ENCODE results near the gene WAPL. TPM values are rescaled to one million over a fixed set of nuclear protein-coding genes. Genes with fewer than 3 reads are reported as not detected.

The WAPL gene
- total and polyA plus RNA-seq, 2 of the 13 experiments (the other 11 are each of a cell fraction or from before 2014, with no cell fraction given), result 13.2 to 43.5 TPM

DNA sequence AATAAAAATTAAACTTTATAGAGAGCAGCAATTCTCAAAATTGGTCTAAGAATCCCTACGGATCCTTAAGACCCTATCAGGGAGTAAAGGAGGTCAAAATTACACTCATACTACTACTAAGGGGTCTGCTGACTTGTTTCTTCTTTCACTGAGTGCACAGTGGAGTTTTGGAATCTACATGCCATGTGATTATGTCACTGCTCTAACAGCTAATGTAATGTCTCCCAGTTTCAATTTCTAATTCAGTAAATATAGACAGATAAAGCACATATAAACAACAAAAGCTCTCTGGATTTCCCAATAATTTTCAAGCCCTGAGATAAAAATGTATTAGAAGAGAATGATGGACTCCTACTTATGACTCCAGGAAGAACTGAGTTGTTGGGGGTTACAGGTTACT, 74.6 kb downstream of the WAPL start:
- DNase-seq (ENCODE audit: low spot score), result no peak
- no peak for ATAC-seq
- Histone ChIP-seq H3K4me3 (replicated peaks in 1 of 3; ENCODE audit: insufficient read depth in 1 of 3, low read depth in 2 of 3, low read length in 3 of 3) (no peak overlapping the region), H3K4me1 (ENCODE audit: insufficient read depth, low read length) (peaks cover 57% of the 10 kb centered on the region), H3K9ac (ENCODE audit: insufficient read depth, low read depth, low read length) (no peak overlapping the region), H3K79me2 (ENCODE audit: insufficient read depth, low read length) (no peaks in the 10 kb centered on the region), H3K4me2 (ENCODE audit: low read depth, low read length) (no peak overlapping the region), H3K9me3 (ENCODE audit: low read length) (no peaks in the 10 kb centered on the region), H3K36me3 (replicated peaks in 1 of 2; ENCODE audit: control insufficient read depth in 1 of 2, insufficient read depth in 2 of 2, low read length in 2 of 2) (peaks cover 16 to 63% of the 10 kb centered on the region in 2 experiments), H2AFZ (ENCODE audit: low read length) (no peak overlapping the region), H4K20me1 (ENCODE audit: insufficient read depth, low read length) (no peaks in the 10 kb centered on the region), H3K27ac (ENCODE audit: extremely low read length, insufficient read depth, low read length) (no peak overlapping the region), H3K27me3 (ENCODE audit: control insufficient read depth in 1 of 2, insufficient read depth in 2 of 2, low read length in 2 of 2) (no peaks in the 10 kb centered on the region)
- ChIA-PET POLR2A (no interaction called here), CTCF (ENCODE audit: low intra/inter-chr PET ratio, low total read pairs) (no interaction called here)
- BruUV-seq (replicated peaks), result no TSS peak
- intact Hi-C loops (cut with micrococcal nuclease; ENCODE audit: unreplicated experiment) (no loop called here), in situ Hi-C loops (cut with HindIII; ENCODE audit: extremely low pct_ligation_motif_present, low pct_unique_long_range_greater_than_20kb) (no loop called here)
- WGBS (ENCODE audit: low lambda C conversion rate), result 90% methylated on average over 1 of the region's 1 CpG
- FAIRE-seq, result no peak
- TF ChIP-seq PLRG1 (conservative IDR thresholded peaks at IDR 0.05) (no peak), ZNF10 (CRISPR knock-in tag; IDR thresholded peaks at IDR 0.05; ENCODE audit: borderline replicate concordance, low read depth) (no peak), EZH2 (conservative IDR thresholded peaks at IDR 0.05; ENCODE audit: low read depth, low read length) (no peak), ARNT (IDR thresholded peaks at IDR 0.05) (no peak), ZNF563 (CRISPR knock-in tag; IDR thresholded peaks at IDR 0.05) (no peak), KDM2A (CRISPR knock-in tag; IDR thresholded peaks at IDR 0.05; ENCODE audit: borderline replicate concordance, low read depth) (no peak), ZFYVE20 (CRISPR knock-in tag; IDR thresholded peaks at IDR 0.05; ENCODE audit: borderline replicate concordance, low read depth) (no peak), HOXA7 (CRISPR knock-in tag; IDR thresholded peaks at IDR 0.05) (no peak), ZNF263 (CRISPR knock-in tag; IDR thresholded peaks at IDR 0.05) (no peak)
- TF ChIP-seq, protein P1, sequence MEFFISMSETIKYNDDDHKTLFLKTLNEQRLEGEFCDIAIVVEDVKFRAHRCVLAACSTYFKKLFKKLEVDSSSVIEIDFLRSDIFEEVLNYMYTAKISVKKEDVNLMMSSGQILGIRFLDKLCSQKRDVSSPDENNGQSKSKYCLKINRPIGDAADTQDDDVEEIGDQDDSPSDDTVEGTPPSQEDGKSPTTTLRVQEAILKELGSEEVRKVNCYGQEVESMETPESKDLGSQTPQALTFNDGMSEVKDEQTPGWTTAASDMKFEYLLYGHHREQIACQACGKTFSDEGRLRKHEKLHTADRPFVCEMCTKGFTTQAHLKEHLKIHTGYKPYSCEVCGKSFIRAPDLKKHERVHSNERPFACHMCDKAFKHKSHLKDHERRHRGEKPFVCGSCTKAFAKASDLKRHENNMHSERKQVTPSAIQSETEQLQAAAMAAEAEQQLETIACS (CRISPR knock-in tag; IDR thresholded peaks at IDR 0.05), result no peak
- TF ChIP-seq, protein P2, sequence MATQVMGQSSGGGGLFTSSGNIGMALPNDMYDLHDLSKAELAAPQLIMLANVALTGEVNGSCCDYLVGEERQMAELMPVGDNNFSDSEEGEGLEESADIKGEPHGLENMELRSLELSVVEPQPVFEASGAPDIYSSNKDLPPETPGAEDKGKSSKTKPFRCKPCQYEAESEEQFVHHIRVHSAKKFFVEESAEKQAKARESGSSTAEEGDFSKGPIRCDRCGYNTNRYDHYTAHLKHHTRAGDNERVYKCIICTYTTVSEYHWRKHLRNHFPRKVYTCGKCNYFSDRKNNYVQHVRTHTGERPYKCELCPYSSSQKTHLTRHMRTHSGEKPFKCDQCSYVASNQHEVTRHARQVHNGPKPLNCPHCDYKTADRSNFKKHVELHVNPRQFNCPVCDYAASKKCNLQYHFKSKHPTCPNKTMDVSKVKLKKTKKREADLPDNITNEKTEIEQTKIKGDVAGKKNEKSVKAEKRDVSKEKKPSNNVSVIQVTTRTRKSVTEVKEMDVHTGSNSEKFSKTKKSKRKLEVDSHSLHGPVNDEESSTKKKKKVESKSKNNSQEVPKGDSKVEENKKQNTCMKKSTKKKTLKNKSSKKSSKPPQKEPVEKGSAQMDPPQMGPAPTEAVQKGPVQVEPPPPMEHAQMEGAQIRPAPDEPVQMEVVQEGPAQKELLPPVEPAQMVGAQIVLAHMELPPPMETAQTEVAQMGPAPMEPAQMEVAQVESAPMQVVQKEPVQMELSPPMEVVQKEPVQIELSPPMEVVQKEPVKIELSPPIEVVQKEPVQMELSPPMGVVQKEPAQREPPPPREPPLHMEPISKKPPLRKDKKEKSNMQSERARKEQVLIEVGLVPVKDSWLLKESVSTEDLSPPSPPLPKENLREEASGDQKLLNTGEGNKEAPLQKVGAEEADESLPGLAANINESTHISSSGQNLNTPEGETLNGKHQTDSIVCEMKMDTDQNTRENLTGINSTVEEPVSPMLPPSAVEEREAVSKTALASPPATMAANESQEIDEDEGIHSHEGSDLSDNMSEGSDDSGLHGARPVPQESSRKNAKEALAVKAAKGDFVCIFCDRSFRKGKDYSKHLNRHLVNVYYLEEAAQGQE (IDR thresholded peaks at IDR 0.05; ENCODE audit: borderline replicate concordance in 1 of 2, low read depth in 1 of 2, low read length in 2 of 2), result no peak
- TF ChIP-seq, protein P3, sequence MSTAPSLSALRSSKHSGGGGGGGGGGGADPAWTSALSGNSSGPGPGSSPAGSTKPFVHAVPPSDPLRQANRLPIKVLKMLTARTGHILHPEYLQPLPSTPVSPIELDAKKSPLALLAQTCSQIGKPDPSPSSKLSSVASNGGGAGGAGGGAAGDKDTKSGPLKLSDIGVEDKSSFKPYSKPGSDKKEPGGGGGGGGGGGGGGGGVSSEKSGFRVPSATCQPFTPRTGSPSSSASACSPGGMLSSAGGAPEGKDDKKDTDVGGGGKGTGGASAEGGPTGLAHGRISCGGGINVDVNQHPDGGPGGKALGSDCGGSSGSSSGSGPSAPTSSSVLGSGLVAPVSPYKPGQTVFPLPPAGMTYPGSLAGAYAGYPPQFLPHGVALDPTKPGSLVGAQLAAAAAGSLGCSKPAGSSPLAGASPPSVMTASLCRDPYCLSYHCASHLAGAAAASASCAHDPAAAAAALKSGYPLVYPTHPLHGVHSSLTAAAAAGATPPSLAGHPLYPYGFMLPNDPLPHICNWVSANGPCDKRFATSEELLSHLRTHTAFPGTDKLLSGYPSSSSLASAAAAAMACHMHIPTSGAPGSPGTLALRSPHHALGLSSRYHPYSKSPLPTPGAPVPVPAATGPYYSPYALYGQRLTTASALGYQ (CRISPR knock-in tag; IDR thresholded peaks at IDR 0.05), result no peak
- TF ChIP-seq, protein P4, sequence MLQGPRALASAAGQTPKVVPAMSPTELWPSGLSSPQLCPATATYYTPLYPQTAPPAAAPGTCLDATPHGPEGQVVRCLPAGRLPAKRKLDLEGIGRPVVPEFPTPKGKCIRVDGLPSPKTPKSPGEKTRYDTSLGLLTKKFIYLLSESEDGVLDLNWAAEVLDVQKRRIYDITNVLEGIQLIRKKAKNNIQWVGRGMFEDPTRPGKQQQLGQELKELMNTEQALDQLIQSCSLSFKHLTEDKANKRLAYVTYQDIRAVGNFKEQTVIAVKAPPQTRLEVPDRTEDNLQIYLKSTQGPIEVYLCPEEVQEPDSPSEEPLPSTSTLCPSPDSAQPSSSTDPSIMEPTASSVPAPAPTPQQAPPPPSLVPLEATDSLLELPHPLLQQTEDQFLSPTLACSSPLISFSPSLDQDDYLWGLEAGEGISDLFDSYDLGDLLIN (CRISPR knock-in tag; IDR thresholded peaks at IDR 0.05; ENCODE audit: borderline replicate concordance), result no peak
